ENCODE results near the gene COL11A2. TPM values are rescaled to one million over a fixed set of nuclear protein-coding genes. Genes with fewer than 3 reads are reported as not detected.
A peak's percentile ranks its signal among the peaks of the same experiment; 100 is the strongest.

Gene COL11A2
- polyA plus RNA-seq, 1 donor from 2014 or later, result 9.8 TPM

- Histone ChIP-seq H2AFZ (ENCODE audit: low read depth, low read length) (no peak overlapping the region), H3K4me3 (ENCODE audit: low read length) (no peak overlapping the region), H3K79me2 (replicated peaks; ENCODE audit: insufficient read depth, low read length) (no peaks in the 10 kb centered on the region), H3K4me2 (ENCODE audit: low read length) (no peak overlapping the region), H3K9me2 (ENCODE audit: insufficient read depth, low read length) (no peaks in the 10 kb centered on the region), H4K20me1 (ENCODE audit: insufficient read depth) (no peaks in the 10 kb centered on the region), H3K9me3 (ENCODE audit: low read length) (no peaks in the 10 kb centered on the region), H3K27me3 (ENCODE audit: insufficient read depth, low read depth, low read length) (no peaks in the 10 kb centered on the region), H3K36me3 (ENCODE audit: insufficient read depth, low read length) (no peaks in the 10 kb centered on the region), H3F3A (ENCODE audit: insufficient read depth, low read length, poor library complexity, severe bottlenecking) (no peaks in the 10 kb centered on the region), H3K9ac (ENCODE audit: low read length) (no peak overlapping the region), H3K27ac (ENCODE audit: low read length) (no peak overlapping the region)
- peak; percentile 44 for TF ChIP-seq SMC3 (conservative IDR thresholded peaks at IDR 0.05; ENCODE audit: poor library complexity)
- peak; percentile 44 for TF ChIP-seq CTCF (IDR thresholded peaks at IDR 0.05; ENCODE audit: poor library complexity, severe bottlenecking)
- peak; percentile 46 for TF ChIP-seq RAD21 (conservative IDR thresholded peaks at IDR 0.05)
- TF ChIP-seq REST (IDR thresholded peaks at IDR 0.05; ENCODE audit: borderline replicate concordance), result no peak
Measured at GRCh38 chr6:33172688-33173534, 19.4 kb downstream of the COL11A2 start.

- H3K9ac ChIP-seq (ENCODE audit: low read length), result no peak overlapping the region
- no peaks in the 10 kb centered on the region for H4K20me1 ChIP-seq (ENCODE audit: insufficient read depth)
- H2AFZ ChIP-seq (ENCODE audit: low read depth, low read length), result no peak overlapping the region
- H3K36me3 ChIP-seq (ENCODE audit: insufficient read depth, low read length), result no peaks in the 10 kb centered on the region
- no peak overlapping the region for H3K4me3 ChIP-seq (ENCODE audit: low read length)
- no peak for TF ChIP-seq RAD21 (conservative IDR thresholded peaks at IDR 0.05)
- TF ChIP-seq TAF1 (IDR thresholded peaks at IDR 0.05; ENCODE audit: low read depth), result no peak
- no peaks in the 10 kb centered on the region for H3F3A ChIP-seq (ENCODE audit: insufficient read depth, low read length, poor library complexity, severe bottlenecking)
- H3K9me3 ChIP-seq (ENCODE audit: low read length), result no peaks in the 10 kb centered on the region
- H3K79me2 ChIP-seq (replicated peaks; ENCODE audit: insufficient read depth, low read length), result no peaks in the 10 kb centered on the region
- no peak overlapping the region for H3K27ac ChIP-seq (ENCODE audit: low read length)
- H3K4me2 ChIP-seq (ENCODE audit: low read length), result no peak overlapping the region
- H3K27me3 ChIP-seq (ENCODE audit: insufficient read depth, low read depth, low read length), result no peaks in the 10 kb centered on the region
- no peaks in the 10 kb centered on the region for H3K9me2 ChIP-seq (ENCODE audit: insufficient read depth, low read length)
Measured at GRCh38 chr6:33171880-33172687, 20.2 kb downstream of the COL11A2 start.
